ENCODE results near the gene KLHL14.
"Not testable (repeated sequence)": the region's sequence is repeated elsewhere in the genome, so short reads cannot be mapped to it uniquely, and the experiment has no call there.

The KLHL14 gene

GRCh38 chr18:32668956-32669355 is 103.9 kb downstream of the KLHL14 start:
- no peaks in the 10 kb centered on the region for H3K9me3 ChIP-seq (ENCODE audit: control insufficient read depth in 2 of 2, low read length in 2 of 2)
- no peaks in the 10 kb centered on the region for H3K4me1 ChIP-seq (ENCODE audit: control insufficient read depth in 2 of 2, insufficient read depth in 2 of 2, low read length in 2 of 2)
- H3K9ac ChIP-seq (ENCODE audit: low read depth in 1 of 2, low read length in 2 of 2), result no peak overlapping the region
- H3K4me3 ChIP-seq (ENCODE audit: low read length in 2 of 2), result no peak overlapping the region
- H3K36me3 ChIP-seq (ENCODE audit: control insufficient read depth in 2 of 2, insufficient read depth in 2 of 2, low read length in 2 of 2), result no peaks in the 10 kb centered on the region
- no peak overlapping the region for H3K27ac ChIP-seq (ENCODE audit: low read depth in 2 of 2, low read length in 2 of 2)
- no peaks in the 10 kb centered on the region for H3K27me3 ChIP-seq (ENCODE audit: control insufficient read depth in 2 of 2, insufficient read depth in 2 of 2, low read length in 2 of 2)

- Histone ChIP-seq H3K9me3 (ENCODE audit: control insufficient read depth in 2 of 2, low read length in 2 of 2) (no peaks in the 10 kb centered on the region), H3K4me3 (ENCODE audit: low read length in 2 of 2) (no peak overlapping the region), H3K9ac (ENCODE audit: low read depth in 1 of 2, low read length in 2 of 2) (no peak overlapping the region), H3K27me3 (ENCODE audit: control insufficient read depth in 2 of 2, insufficient read depth in 2 of 2, low read length in 2 of 2) (no peaks in the 10 kb centered on the region), H3K36me3 (ENCODE audit: control insufficient read depth in 2 of 2, insufficient read depth in 2 of 2, low read length in 2 of 2) (no peaks in the 10 kb centered on the region), H3K4me1 (ENCODE audit: control insufficient read depth in 2 of 2, insufficient read depth in 2 of 2, low read length in 2 of 2) (no peaks in the 10 kb centered on the region), H3K27ac (ENCODE audit: low read depth in 2 of 2, low read length in 2 of 2) (no peak overlapping the region)
Observed at GRCh38 chr18:32661486-32662299, 111.1 kb downstream of the KLHL14 start.

- not testable (repeated sequence) for H3K4me1 ChIP-seq (ENCODE audit: control insufficient read depth in 2 of 2, insufficient read depth in 2 of 2, low read length in 2 of 2); H3K9ac ChIP-seq (ENCODE audit: low read depth in 1 of 2, low read length in 2 of 2); H3K4me3 ChIP-seq (ENCODE audit: low read length in 2 of 2); H3K9me3 ChIP-seq (ENCODE audit: control insufficient read depth in 2 of 2, low read length in 2 of 2); H3K27ac ChIP-seq (ENCODE audit: low read depth in 2 of 2, low read length in 2 of 2); H3K36me3 ChIP-seq (ENCODE audit: control insufficient read depth in 2 of 2, insufficient read depth in 2 of 2, low read length in 2 of 2); H3K27me3 ChIP-seq (ENCODE audit: control insufficient read depth in 2 of 2, insufficient read depth in 2 of 2, low read length in 2 of 2)
Observed at GRCh38 chr18:32654507-32654906, 118.3 kb downstream of the KLHL14 start.

DNA sequence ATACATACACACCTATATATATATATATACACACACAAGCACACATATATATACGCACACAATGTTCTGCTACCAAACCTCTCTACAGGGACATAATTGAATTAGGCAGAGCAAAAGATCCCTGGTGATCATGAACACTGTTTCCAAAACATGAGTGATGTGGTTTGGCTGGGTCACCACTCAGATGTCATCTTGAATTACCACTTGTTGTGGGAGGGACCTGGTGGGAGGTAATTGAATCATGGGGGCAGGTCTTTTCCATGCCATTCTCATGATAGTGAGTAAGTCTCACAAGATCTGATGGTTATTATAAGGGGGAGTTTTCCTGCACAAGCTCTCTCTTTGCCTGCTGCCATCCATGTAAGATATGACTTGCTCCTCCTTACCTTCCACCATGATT is 135.2 kb downstream of the KLHL14 start:
- H3K4me3 ChIP-seq (ENCODE audit: low read length in 2 of 2); H3K9me3 ChIP-seq (ENCODE audit: control insufficient read depth in 2 of 2, low read length in 2 of 2); H3K27ac ChIP-seq (ENCODE audit: low read depth in 2 of 2, low read length in 2 of 2); H3K9ac ChIP-seq (ENCODE audit: low read depth in 1 of 2, low read length in 2 of 2); H3K4me1 ChIP-seq (ENCODE audit: control insufficient read depth in 2 of 2, insufficient read depth in 2 of 2, low read length in 2 of 2); H3K36me3 ChIP-seq (ENCODE audit: control insufficient read depth in 2 of 2, insufficient read depth in 2 of 2, low read length in 2 of 2); H3K27me3 ChIP-seq (ENCODE audit: control insufficient read depth in 2 of 2, insufficient read depth in 2 of 2, low read length in 2 of 2): not testable (repeated sequence)

DNA sequence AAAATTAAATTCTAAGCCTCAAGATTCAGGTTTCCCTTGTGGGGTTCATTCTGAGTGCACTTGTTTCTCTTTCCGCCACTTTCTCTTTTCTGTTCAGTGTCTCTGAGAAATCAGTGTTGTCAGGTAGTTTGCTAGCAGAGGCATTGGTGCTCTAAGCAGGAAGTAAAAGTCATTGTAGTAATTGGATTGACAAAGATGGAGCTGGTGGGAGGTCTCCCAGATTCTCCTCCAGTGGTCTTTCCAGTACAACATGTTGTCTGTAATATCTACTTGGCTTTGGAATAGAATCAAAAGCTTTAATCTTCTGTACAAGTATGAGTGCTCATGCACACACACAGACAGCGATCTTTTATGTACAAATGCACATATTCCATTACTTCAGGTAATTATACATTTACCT is 135.6 kb downstream of the KLHL14 start:
- H3K9ac ChIP-seq (ENCODE audit: low read depth in 1 of 2, low read length in 2 of 2), result no peak overlapping the region
- no peak overlapping the region for H3K4me3 ChIP-seq (ENCODE audit: low read length in 2 of 2)
- H3K4me1 ChIP-seq (ENCODE audit: control insufficient read depth in 2 of 2, insufficient read depth in 2 of 2, low read length in 2 of 2), result no peaks in the 10 kb centered on the region
- no peaks in the 10 kb centered on the region for H3K36me3 ChIP-seq (ENCODE audit: control insufficient read depth in 2 of 2, insufficient read depth in 2 of 2, low read length in 2 of 2)
- H3K27ac ChIP-seq (ENCODE audit: low read depth in 2 of 2, low read length in 2 of 2), result no peak overlapping the region
- H3K9me3 ChIP-seq (ENCODE audit: control insufficient read depth in 2 of 2, low read length in 2 of 2), result no peaks in the 10 kb centered on the region
- no peaks in the 10 kb centered on the region for H3K27me3 ChIP-seq (ENCODE audit: control insufficient read depth in 2 of 2, insufficient read depth in 2 of 2, low read length in 2 of 2)

GRCh38 chr18:32634876-32635431 is 137.9 kb downstream of the KLHL14 start:
- Histone ChIP-seq H3K27ac (ENCODE audit: low read depth in 2 of 2, low read length in 2 of 2) (no peak overlapping the region), H3K4me1 (ENCODE audit: control insufficient read depth in 2 of 2, insufficient read depth in 2 of 2, low read length in 2 of 2) (no peaks in the 10 kb centered on the region), H3K4me3 (ENCODE audit: low read length in 2 of 2) (no peak overlapping the region), H3K9me3 (ENCODE audit: control insufficient read depth in 2 of 2, low read length in 2 of 2) (no peaks in the 10 kb centered on the region), H3K27me3 (ENCODE audit: control insufficient read depth in 2 of 2, insufficient read depth in 2 of 2, low read length in 2 of 2) (no peaks in the 10 kb centered on the region), H3K36me3 (ENCODE audit: control insufficient read depth in 2 of 2, insufficient read depth in 2 of 2, low read length in 2 of 2) (no peaks in the 10 kb centered on the region), H3K9ac (ENCODE audit: low read depth in 1 of 2, low read length in 2 of 2) (no peak overlapping the region)

DNA sequence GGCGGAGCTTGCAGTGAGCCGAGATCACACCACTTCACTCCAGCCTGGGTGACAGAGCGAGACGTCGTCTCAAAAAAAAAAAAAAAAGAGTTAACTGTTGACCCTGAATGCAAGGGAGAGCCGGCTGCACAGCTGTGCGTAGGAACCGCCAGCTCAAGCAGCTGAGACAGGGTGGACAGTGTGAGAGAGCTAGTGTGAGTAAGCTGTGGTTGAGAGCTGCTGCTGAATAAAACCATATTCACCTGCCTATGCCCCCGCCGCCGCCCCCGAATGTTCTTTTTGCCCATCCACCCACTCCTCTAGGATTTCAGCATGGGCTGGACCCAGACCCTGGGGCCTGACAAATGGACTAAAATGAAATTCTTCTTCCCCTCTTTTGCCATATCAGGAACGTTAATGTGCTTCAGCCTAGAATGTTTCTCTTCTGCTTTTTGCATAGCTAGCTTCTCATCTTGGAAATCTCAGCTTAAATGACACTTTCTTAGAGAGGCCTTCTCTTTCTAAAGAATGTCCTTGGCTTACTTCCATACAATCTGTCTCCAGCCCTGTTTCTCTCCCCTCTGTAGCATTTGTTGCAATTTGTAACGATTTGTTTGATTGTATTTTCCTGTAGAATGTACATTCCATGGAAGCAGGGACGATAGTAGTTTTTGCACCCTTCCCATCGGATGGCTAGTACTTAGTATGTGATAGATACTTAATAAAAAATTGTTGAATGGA is 142.7 kb downstream of the KLHL14 start:
- no peak overlapping the region for H3K4me3 ChIP-seq (ENCODE audit: low read length in 2 of 2)
- H3K36me3 ChIP-seq (ENCODE audit: control insufficient read depth in 2 of 2, insufficient read depth in 2 of 2, low read length in 2 of 2), result no peaks in the 10 kb centered on the region
- H3K9ac ChIP-seq (ENCODE audit: low read depth in 1 of 2, low read length in 2 of 2), result no peak overlapping the region
- H3K4me1 ChIP-seq (ENCODE audit: control insufficient read depth in 2 of 2, insufficient read depth in 2 of 2, low read length in 2 of 2), result no peaks in the 10 kb centered on the region
- H3K27ac ChIP-seq (ENCODE audit: low read depth in 2 of 2, low read length in 2 of 2), result no peak overlapping the region
- H3K9me3 ChIP-seq (ENCODE audit: control insufficient read depth in 2 of 2, low read length in 2 of 2), result no peaks in the 10 kb centered on the region
- H3K27me3 ChIP-seq (ENCODE audit: control insufficient read depth in 2 of 2, insufficient read depth in 2 of 2, low read length in 2 of 2), result no peaks in the 10 kb centered on the region

GRCh38 chr18:32629292-32629691 is 143.5 kb downstream of the KLHL14 start:
- Histone ChIP-seq H3K9ac (ENCODE audit: low read depth in 1 of 2, low read length in 2 of 2) (no peak overlapping the region), H3K4me1 (ENCODE audit: control insufficient read depth in 2 of 2, insufficient read depth in 2 of 2, low read length in 2 of 2) (no peaks in the 10 kb centered on the region), H3K9me3 (ENCODE audit: control insufficient read depth in 2 of 2, low read length in 2 of 2) (no peaks in the 10 kb centered on the region), H3K36me3 (ENCODE audit: control insufficient read depth in 2 of 2, insufficient read depth in 2 of 2, low read length in 2 of 2) (no peaks in the 10 kb centered on the region), H3K27ac (ENCODE audit: low read depth in 2 of 2, low read length in 2 of 2) (no peak overlapping the region), H3K4me3 (ENCODE audit: low read length in 2 of 2) (no peak overlapping the region), H3K27me3 (ENCODE audit: control insufficient read depth in 2 of 2, insufficient read depth in 2 of 2, low read length in 2 of 2) (no peaks in the 10 kb centered on the region)

- no peaks in the 10 kb centered on the region for H3K27me3 ChIP-seq (ENCODE audit: control insufficient read depth in 2 of 2, insufficient read depth in 2 of 2, low read length in 2 of 2)
- H3K4me3 ChIP-seq (ENCODE audit: low read length in 2 of 2), result no peak overlapping the region
- no peaks in the 10 kb centered on the region for H3K4me1 ChIP-seq (ENCODE audit: control insufficient read depth in 2 of 2, insufficient read depth in 2 of 2, low read length in 2 of 2)
- H3K36me3 ChIP-seq (ENCODE audit: control insufficient read depth in 2 of 2, insufficient read depth in 2 of 2, low read length in 2 of 2), result no peaks in the 10 kb centered on the region
- H3K9ac ChIP-seq (ENCODE audit: low read depth in 1 of 2, low read length in 2 of 2), result no peak overlapping the region
- no peak overlapping the region for H3K27ac ChIP-seq (ENCODE audit: low read depth in 2 of 2, low read length in 2 of 2)
- H3K9me3 ChIP-seq (ENCODE audit: control insufficient read depth in 2 of 2, low read length in 2 of 2), result no peaks in the 10 kb centered on the region
Observed at GRCh38 chr18:32624182-32624723, 148.6 kb downstream of the KLHL14 start.

DNA sequence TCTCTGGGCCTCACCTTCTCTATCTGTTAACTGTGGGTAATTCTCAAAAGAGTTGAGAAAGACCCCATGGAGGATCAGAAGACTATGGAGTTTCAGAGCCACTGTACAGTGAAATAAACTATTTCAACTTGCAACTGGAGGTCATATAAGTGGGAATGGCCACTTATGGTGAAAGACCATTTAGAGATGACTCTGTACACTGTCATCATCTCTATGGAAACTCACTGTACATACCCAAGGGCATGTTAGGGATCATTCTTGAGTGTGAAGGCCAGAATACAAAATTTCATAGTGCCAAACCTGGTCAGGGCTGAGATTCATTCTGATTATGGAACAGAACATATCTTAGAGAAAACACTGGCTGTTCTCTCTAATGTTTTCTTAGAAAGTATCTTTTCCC is 149.3 kb downstream of the KLHL14 start:
- H3K36me3 ChIP-seq (ENCODE audit: control insufficient read depth in 2 of 2, insufficient read depth in 2 of 2, low read length in 2 of 2), result no peaks in the 10 kb centered on the region
- H3K9me3 ChIP-seq (ENCODE audit: control insufficient read depth in 2 of 2, low read length in 2 of 2), result no peaks in the 10 kb centered on the region
- no peaks in the 10 kb centered on the region for H3K4me1 ChIP-seq (ENCODE audit: control insufficient read depth in 2 of 2, insufficient read depth in 2 of 2, low read length in 2 of 2)
- H3K4me3 ChIP-seq (ENCODE audit: low read length in 2 of 2), result no peak overlapping the region
- H3K27ac ChIP-seq (ENCODE audit: low read depth in 2 of 2, low read length in 2 of 2), result no peak overlapping the region
- no peaks in the 10 kb centered on the region for H3K27me3 ChIP-seq (ENCODE audit: control insufficient read depth in 2 of 2, insufficient read depth in 2 of 2, low read length in 2 of 2)
- H3K9ac ChIP-seq (ENCODE audit: low read depth in 1 of 2, low read length in 2 of 2), result no peak overlapping the region

All from mucosa of rectum (tissue), 2 donors.